IMR-90 (cell line): ENCODE data around the gene NCAPG2. TPM values are rescaled to one million over a fixed set of nuclear protein-coding genes. Genes with fewer than 3 reads are reported as not detected.

ENCODE experiments used
- ATAC-seq: fragments of 200-7000 bp; cut with Tn5 transposase; 2 replicates; pipeline ENCODE4 v1.9.1; 2020; ENCODE audit warnings: low read depth, mild to moderate bottlenecking, moderate library complexity
- BruUV-seq: library from RNA; stranded (reverse); fragments of 400-500 nt; replicated peaks from 2 replicates; lab custom pipeline; 2021; lab: Mats Ljungman, UMichigan
- CTCF ChIA-PET: fragments of 300-600 bp; formaldehyde crosslinking; extraction: SDS; loops from one replicate; lab custom pipeline; 2021; ENCODE audit warnings: antibody characterized with exemption; lab: Yijun Ruan, JAX
- POLR2A ChIA-PET: fragments of 300-600 bp; sonication (Branson Sonifier 250); formaldehyde crosslinking; loops from one replicate; lab custom pipeline; 2022; ENCODE audit warnings: antibody characterized with exemption; ENCODE audit not compliant: unreplicated experiment; lab: Charles Lee
- DNase-seq: peaks from one replicate; pipeline ENCODE4 v3.0.0; 2013
- H2AFZ ChIP-seq: replicated peaks from 2 replicates; pipeline ENCODE3; 2013; ENCODE audit warnings: low read length, mild to moderate bottlenecking; ENCODE audit not compliant: poor library complexity
- H2AK5ac ChIP-seq: 2 replicates; pipeline ENCODE4 v1.6.1; 2013; ENCODE audit warnings: low read depth, low read length, inconsistent platforms
- H2AK9ac ChIP-seq: replicated peaks from 2 replicates; pipeline ENCODE3; 2013; ENCODE audit warnings: mild to moderate bottlenecking, low read depth, low read length, moderate library complexity; ENCODE audit not compliant: poor library complexity
- H2BK120ac ChIP-seq: 2 replicates; pipeline ENCODE4 v1.6.1; 2013; ENCODE audit warnings: low read depth, low read length, inconsistent platforms
- H2BK15ac ChIP-seq: 3 replicates; pipeline ENCODE4 v1.6.1; 2013; ENCODE audit warnings: low read depth, low read length, inconsistent platforms
- H2BK20ac ChIP-seq: 2 replicates; pipeline ENCODE4 v1.6.1; 2013; ENCODE audit warnings: low read depth, mild to moderate bottlenecking, inconsistent platforms, low read length, moderate library complexity
- H2BK5ac ChIP-seq: 2 replicates; pipeline ENCODE4 v1.6.1; 2013; ENCODE audit warnings: mild to moderate bottlenecking, low read depth, low read length, inconsistent platforms; ENCODE audit not compliant: poor library complexity, severe bottlenecking
- H3K14ac ChIP-seq: replicated peaks from 2 replicates; pipeline ENCODE4 v1.6.1; 2013; ENCODE audit warnings: low read depth, low read length, inconsistent platforms
- H3K18ac ChIP-seq: 2 replicates; pipeline ENCODE4 v1.6.1; 2013; ENCODE audit warnings: low read depth, low read length, control low read depth
- H3K23ac ChIP-seq: 2 replicates; pipeline ENCODE4 v1.6.1; 2013; ENCODE audit warnings: low read depth, low read length, inconsistent platforms
- H3K27ac ChIP-seq: 2 replicates; pipeline ENCODE4 v1.5.1; 2013; ENCODE audit warnings: mild to moderate bottlenecking, control low read depth, low read length; ENCODE audit not compliant: insufficient read depth
- H3K27me3 ChIP-seq: 2 replicates; pipeline ENCODE4 v1.6.1; 2013; ENCODE audit warnings: low read length; ENCODE audit not compliant: control insufficient read depth, insufficient read depth
- H3K36me3 ChIP-seq: 2 replicates; pipeline ENCODE4 v1.6.1; 2013; ENCODE audit warnings: low read length, mixed read lengths; ENCODE audit not compliant: control insufficient read depth, insufficient read depth
- H3K4ac ChIP-seq: 2 replicates; pipeline ENCODE4 v1.6.1; 2013; ENCODE audit warnings: low read depth, low read length, inconsistent platforms
- H3K4me1 ChIP-seq: 2 replicates; pipeline ENCODE4 v1.6.1; 2013; ENCODE audit warnings: low read length, mixed read lengths; ENCODE audit not compliant: control insufficient read depth, insufficient read depth
- H3K4me2 ChIP-seq: 2 replicates; pipeline ENCODE4 v1.6.1; 2013; ENCODE audit warnings: low read depth, mild to moderate bottlenecking, control low read depth, low read length, moderate library complexity
- H3K4me3 ChIP-seq: 2 replicates; pipeline ENCODE4 v1.5.1; 2013; ENCODE audit warnings: low read depth, mild to moderate bottlenecking, control low read depth, low read length, moderate library complexity; ENCODE audit not compliant: insufficient read depth
- H3K56ac ChIP-seq: 2 replicates; pipeline ENCODE4 v1.6.1; 2013; ENCODE audit warnings: low read length, inconsistent platforms; ENCODE audit not compliant: insufficient read depth; ENCODE audit errors: extremely low read depth
- H3K79me1 ChIP-seq, 2 experiments: 2 replicates each; pipeline ENCODE4 v1.6.1; 2013; ENCODE audit warnings: low read length in 2 of 2, inconsistent platforms in 1 of 2, low read depth in 1 of 2
- H3K9ac ChIP-seq: 2 replicates; pipeline ENCODE4 v1.6.1; 2013; ENCODE audit warnings: low read depth, low read length, control low read depth
- H3K9me1 ChIP-seq: 2 replicates; pipeline ENCODE4 v1.6.1; 2013; ENCODE audit warnings: low read length, inconsistent platforms; ENCODE audit not compliant: insufficient read depth
- H3K9me3 ChIP-seq: 2 replicates; pipeline ENCODE4 v1.6.1; 2013; ENCODE audit warnings: low read length; ENCODE audit not compliant: control insufficient read depth, insufficient read depth
- H4K20me1 ChIP-seq: 2 replicates; pipeline ENCODE4 v1.6.1; 2013; ENCODE audit warnings: low read length, inconsistent platforms; ENCODE audit not compliant: insufficient read depth
- H4K5ac ChIP-seq: 2 replicates; pipeline ENCODE4 v1.6.1; 2013; ENCODE audit warnings: mild to moderate bottlenecking, low read depth, low read length, control low read depth
- H4K8ac ChIP-seq, 2 experiments: 2 replicates each; pipeline ENCODE4 v1.6.1; 2013; ENCODE audit warnings: low read depth in 2 of 2, low read length in 2 of 2, control low read depth in 1 of 2, inconsistent platforms in 1 of 2
- H4K91ac ChIP-seq: 2 replicates; pipeline ENCODE4 v1.6.1; 2013; ENCODE audit warnings: low read depth, low read length, inconsistent platforms; ENCODE audit not compliant: insufficient read depth
- BHLHE40 ChIP-seq: fragments of 150-350 bp; IDR thresholded peaks from 2 replicates; pipeline ENCODE4 v1.6.1; 2016; ENCODE audit warnings: mild to moderate bottlenecking, low read depth, low read length
- CEBPB ChIP-seq: IDR thresholded peaks from 2 replicates; pipeline ENCODE4 v1.6.1; 2012; ENCODE audit warnings: low read depth, low read length, improper control_type of control experiment
- CHD1 ChIP-seq: IDR thresholded peaks from 2 replicates; pipeline ENCODE4 v1.6.1; 2012; ENCODE audit warnings: low read depth, low read length, improper control_type of control experiment
- FOS ChIP-seq: fragments of 150-350 bp; IDR thresholded peaks from 2 replicates; pipeline ENCODE4 v1.6.1; 2016; ENCODE audit warnings: low read depth, low read length
- MAFK ChIP-seq: IDR thresholded peaks from 2 replicates; pipeline ENCODE4 v1.6.1; 2012; ENCODE audit warnings: low read depth, low read length, improper control_type of control experiment
- MAZ ChIP-seq: IDR thresholded peaks from 2 replicates; pipeline ENCODE4 v1.6.1; 2012; ENCODE audit warnings: low read depth, mild to moderate bottlenecking, low read length, improper control_type of control experiment, moderate library complexity, borderline replicate concordance
- MXI1 ChIP-seq: IDR thresholded peaks from 2 replicates; pipeline ENCODE4 v1.6.1; 2012; ENCODE audit warnings: low read depth, mild to moderate bottlenecking, low read length, moderate library complexity, borderline replicate concordance
- NFE2L2 ChIP-seq: fragments of 150-350 bp; IDR thresholded peaks from 2 replicates; pipeline ENCODE4 v1.6.1; 2016; ENCODE audit warnings: low read depth, mild to moderate bottlenecking, low read length
- POLR2A ChIP-seq: IDR thresholded peaks from 2 replicates; pipeline ENCODE4 v1.6.1; 2012; ENCODE audit warnings: mild to moderate bottlenecking, low read depth, low read length
- RAD21 ChIP-seq: IDR thresholded peaks from 2 replicates; pipeline ENCODE4 v1.6.1; 2012; ENCODE audit warnings: low read length, improper control_type of control experiment
- RCOR1 ChIP-seq: IDR thresholded peaks from 2 replicates; pipeline ENCODE4 v1.6.1; 2012; ENCODE audit warnings: mild to moderate bottlenecking, low read length, improper control_type of control experiment; ENCODE audit not compliant: insufficient replicate concordance
- RFX5 ChIP-seq: IDR thresholded peaks from 2 replicates; pipeline ENCODE4 v1.8.0; 2012; ENCODE audit warnings: low read depth, mild to moderate bottlenecking, low read length, moderate library complexity
- SMC3 ChIP-seq: fragments of 150-350 bp; IDR thresholded peaks from 2 replicates; pipeline ENCODE4 v1.6.1; 2016; ENCODE audit warnings: low read depth, mild to moderate bottlenecking, antibody characterized with exemption, low read length, moderate library complexity
- WGBS, 2 experiments: methylation state at CpG; one replicate each; pipeline versions ENCODE4 v1.1.5 to v1.1.7; 2013; ENCODE audit warnings: missing lambda C conversion rate in 2 of 2; ENCODE audit not compliant: insufficient read length in 1 of 2; ENCODE audit errors: extremely low coverage in 2 of 2; 5-methylcytosine and 5-hydroxymethylcytosine counted together
- dilution Hi-C: fragments of 300-500 bp; cut with HindIII; formaldehyde crosslinking; loops from one replicate; pipeline ENCODE4 v1.14.3; 2018; ENCODE audit warnings: low sequenced_read_pairs; ENCODE audit not compliant: unreplicated experiment
- in situ Hi-C: fragments of 300-500 bp; cut with MboI; formaldehyde crosslinking; loops from 3 replicates; pipeline ENCODE4 v1.14.3; 2019; ENCODE audit warnings: low sequenced_read_pairs, inconsistent platforms, mixed read lengths
- intact Hi-C: fragments of 100-400 bp; cut with micrococcal nuclease; formaldehyde crosslinking; loops from 2 replicates; pipeline ENCODE4 v1.10.0; 2022
- polyA plus RNA-seq, 3 experiments: library from polyadenylated mRNA; depleted of rRNA; stranded (reverse); fragments of >200 nt; gene quantifications; 2 replicates each; pipeline ENCODE4 v1.2.3, GENCODE V29; 2012; ENCODE audit warnings: low replicate concordance in 1 of 3
- total RNA-seq: library from RNA; depleted of rRNA; stranded (reverse); fragments of >200 nt; gene quantifications from 2 replicates; pipeline ENCODE4 v1.2.3, GENCODE V29; 2012
- TF ChIP-seq, protein P1 (sequence below): fragments of 150-350 bp; IDR thresholded peaks from 2 replicates; pipeline ENCODE4 v1.6.1; 2016; ENCODE audit warnings: low read depth, mild to moderate bottlenecking, low read length, moderate library complexity, borderline replicate concordance
- TF ChIP-seq, protein P2 (sequence below): conservative IDR thresholded peaks from 2 replicates; pipeline ENCODE4 v1.5.1; 2012; ENCODE audit warnings: mild to moderate bottlenecking, low read depth, low read length, improper control_type of control experiment
- TF ChIP-seq, protein P3 (sequence below): fragments of 150-350 bp; IDR thresholded peaks from 2 replicates; pipeline ENCODE4 v1.6.1; 2017; ENCODE audit warnings: mild to moderate bottlenecking, antibody characterized with exemption, low read length, low read depth

NCAPG2 gene
- total and polyA plus RNA-seq, 2 of the 4 experiments (the other 2 are of a cell fraction) = 25.6 to 25.8 TPM

DNA sequence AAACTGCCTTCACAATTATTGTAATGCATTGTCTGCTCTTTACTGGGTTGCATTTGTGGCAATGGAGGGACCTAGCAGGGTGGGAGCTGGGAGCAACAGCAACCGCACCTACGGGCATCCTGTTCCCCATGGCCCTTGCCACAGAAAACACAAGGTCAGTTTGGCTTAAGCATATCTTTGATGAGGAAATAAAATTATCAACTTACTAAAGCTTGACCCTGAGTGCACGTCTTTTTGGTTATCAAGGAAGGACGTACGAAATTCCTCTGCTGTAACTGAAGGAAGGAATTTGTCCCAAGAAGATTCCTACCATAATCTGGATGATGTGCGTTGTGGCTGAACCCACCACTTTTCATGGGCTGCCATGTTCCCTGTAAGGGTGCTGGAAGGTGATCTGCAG is 97.0 kb downstream of the NCAPG2 start:
- POLR2A ChIA-PET = no interaction called here
- no peak overlapping the region for H3K4me3 ChIP-seq
- no peak overlapping the region for H3K14ac ChIP-seq
- H2BK15ac ChIP-seq = no peak overlapping the region
- H3K79me1 ChIP-seq = 0 out of 4 replicates have a peak, but pooled peaks cover 0 to under 1% of the 10 kb centered on the region in 2 experiments
- no TSS peak for BruUV-seq
- H3K9me3 ChIP-seq = no peaks in the 10 kb centered on the region
- no peak overlapping the region for H3K9ac ChIP-seq
- no peak overlapping the region for H2BK5ac ChIP-seq
- no peaks in the 10 kb centered on the region for H4K20me1 ChIP-seq
- no peak overlapping the region for H2BK20ac ChIP-seq
- H2AFZ ChIP-seq = no peak overlapping the region
- H3K27ac ChIP-seq = no peak overlapping the region
- no peak overlapping the region for H3K56ac ChIP-seq
- no peak overlapping the region for H4K8ac ChIP-seq
- dilution Hi-C loops (no loop called here), intact Hi-C loops (no loop called here), in situ Hi-C loops (no loop called here)
- no peak overlapping the region for H2AK5ac ChIP-seq
- H3K18ac ChIP-seq = no peak overlapping the region
- H3K9me1 ChIP-seq = no peaks in the 10 kb centered on the region; the same call in 1 of the 2 replicates
- H4K91ac ChIP-seq = no peak overlapping the region
- H3K4ac ChIP-seq = no peak overlapping the region
- no peak overlapping the region for H2BK120ac ChIP-seq
- TF ChIP-seq NFE2L2 (no peak), RCOR1 (no peak), CEBPB (no peak), SMC3 (no peak), MXI1 (no peak), MAFK (no peak), RFX5 (no peak), CHD1 (no peak), RAD21 (no peak), FOS (no peak), MAZ (no peak), POLR2A (no peak), BHLHE40 (no peak)
- TF ChIP-seq, protein P1, sequence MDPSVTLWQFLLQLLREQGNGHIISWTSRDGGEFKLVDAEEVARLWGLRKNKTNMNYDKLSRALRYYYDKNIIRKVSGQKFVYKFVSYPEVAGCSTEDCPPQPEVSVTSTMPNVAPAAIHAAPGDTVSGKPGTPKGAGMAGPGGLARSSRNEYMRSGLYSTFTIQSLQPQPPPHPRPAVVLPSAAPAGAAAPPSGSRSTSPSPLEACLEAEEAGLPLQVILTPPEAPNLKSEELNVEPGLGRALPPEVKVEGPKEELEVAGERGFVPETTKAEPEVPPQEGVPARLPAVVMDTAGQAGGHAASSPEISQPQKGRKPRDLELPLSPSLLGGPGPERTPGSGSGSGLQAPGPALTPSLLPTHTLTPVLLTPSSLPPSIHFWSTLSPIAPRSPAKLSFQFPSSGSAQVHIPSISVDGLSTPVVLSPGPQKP = no peak
- TF ChIP-seq, protein P2, sequence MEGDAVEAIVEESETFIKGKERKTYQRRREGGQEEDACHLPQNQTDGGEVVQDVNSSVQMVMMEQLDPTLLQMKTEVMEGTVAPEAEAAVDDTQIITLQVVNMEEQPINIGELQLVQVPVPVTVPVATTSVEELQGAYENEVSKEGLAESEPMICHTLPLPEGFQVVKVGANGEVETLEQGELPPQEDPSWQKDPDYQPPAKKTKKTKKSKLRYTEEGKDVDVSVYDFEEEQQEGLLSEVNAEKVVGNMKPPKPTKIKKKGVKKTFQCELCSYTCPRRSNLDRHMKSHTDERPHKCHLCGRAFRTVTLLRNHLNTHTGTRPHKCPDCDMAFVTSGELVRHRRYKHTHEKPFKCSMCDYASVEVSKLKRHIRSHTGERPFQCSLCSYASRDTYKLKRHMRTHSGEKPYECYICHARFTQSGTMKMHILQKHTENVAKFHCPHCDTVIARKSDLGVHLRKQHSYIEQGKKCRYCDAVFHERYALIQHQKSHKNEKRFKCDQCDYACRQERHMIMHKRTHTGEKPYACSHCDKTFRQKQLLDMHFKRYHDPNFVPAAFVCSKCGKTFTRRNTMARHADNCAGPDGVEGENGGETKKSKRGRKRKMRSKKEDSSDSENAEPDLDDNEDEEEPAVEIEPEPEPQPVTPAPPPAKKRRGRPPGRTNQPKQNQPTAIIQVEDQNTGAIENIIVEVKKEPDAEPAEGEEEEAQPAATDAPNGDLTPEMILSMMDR = no peak
- TF ChIP-seq, protein P3, sequence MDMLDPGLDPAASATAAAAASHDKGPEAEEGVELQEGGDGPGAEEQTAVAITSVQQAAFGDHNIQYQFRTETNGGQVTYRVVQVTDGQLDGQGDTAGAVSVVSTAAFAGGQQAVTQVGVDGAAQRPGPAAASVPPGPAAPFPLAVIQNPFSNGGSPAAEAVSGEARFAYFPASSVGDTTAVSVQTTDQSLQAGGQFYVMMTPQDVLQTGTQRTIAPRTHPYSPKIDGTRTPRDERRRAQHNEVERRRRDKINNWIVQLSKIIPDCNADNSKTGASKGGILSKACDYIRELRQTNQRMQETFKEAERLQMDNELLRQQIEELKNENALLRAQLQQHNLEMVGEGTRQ = no peak
- H3K23ac ChIP-seq = no peak overlapping the region
- DNase-seq (no peak), ATAC-seq (no peak)
- no CpG with 5 or more reads among the region's 6 CpGs for WGBS, 2 experiments
- CTCF ChIA-PET = interaction anchor here (1.2 kb wide), 1 partner anchor 97 kb away, joined by 3 read pairs; the partner anchor contains the start of gene NCAPG2
- H2AK9ac ChIP-seq = no peak overlapping the region
- H3K4me2 ChIP-seq = no peak overlapping the region
- peaks cover 3% of the 10 kb centered on the region; the same call in 1 of the 2 replicates for H3K36me3 ChIP-seq
- H3K4me1 ChIP-seq = no peaks in the 10 kb centered on the region
- no peaks in the 10 kb centered on the region for H3K27me3 ChIP-seq
- no peak overlapping the region for H4K5ac ChIP-seq
